NCI-H2196 (cell line): ENCODE results near the gene CYTH1.

Experiments
- DNase-seq: peaks from one replicate; lab custom pipeline; 2025; ENCODE audit not compliant: unreplicated experiment; lab: John Stamatoyannopoulos, UW

Gene CYTH1

DNA sequence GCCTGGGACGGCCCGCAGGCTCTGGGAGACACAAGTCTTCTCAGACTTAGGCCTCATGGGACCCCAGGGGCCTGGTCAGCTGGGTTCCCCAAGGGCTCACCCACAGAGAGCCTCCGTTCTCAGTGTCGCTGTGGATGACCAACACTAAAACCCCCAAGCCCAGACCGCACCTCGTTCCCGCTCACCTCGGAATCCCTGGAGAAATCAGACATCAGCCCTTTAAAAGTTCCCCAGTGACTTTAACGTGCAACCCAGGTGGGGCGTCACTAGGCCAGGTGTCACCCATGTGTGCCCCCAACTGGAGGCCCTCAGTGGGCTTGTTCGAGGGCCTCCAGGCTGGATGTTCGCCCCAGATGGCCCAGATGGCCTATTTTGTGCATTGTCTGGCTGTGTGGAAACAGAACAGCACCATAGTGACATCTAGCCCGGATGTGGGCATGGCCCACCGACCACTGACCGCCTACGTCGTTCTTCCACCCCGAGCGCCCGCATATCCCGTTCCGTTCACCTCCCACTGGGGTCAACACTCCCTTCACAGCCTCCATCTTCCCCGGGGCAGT, 152.6 kb downstream of the CYTH1 start:
- DNase-seq: no peak

DNA sequence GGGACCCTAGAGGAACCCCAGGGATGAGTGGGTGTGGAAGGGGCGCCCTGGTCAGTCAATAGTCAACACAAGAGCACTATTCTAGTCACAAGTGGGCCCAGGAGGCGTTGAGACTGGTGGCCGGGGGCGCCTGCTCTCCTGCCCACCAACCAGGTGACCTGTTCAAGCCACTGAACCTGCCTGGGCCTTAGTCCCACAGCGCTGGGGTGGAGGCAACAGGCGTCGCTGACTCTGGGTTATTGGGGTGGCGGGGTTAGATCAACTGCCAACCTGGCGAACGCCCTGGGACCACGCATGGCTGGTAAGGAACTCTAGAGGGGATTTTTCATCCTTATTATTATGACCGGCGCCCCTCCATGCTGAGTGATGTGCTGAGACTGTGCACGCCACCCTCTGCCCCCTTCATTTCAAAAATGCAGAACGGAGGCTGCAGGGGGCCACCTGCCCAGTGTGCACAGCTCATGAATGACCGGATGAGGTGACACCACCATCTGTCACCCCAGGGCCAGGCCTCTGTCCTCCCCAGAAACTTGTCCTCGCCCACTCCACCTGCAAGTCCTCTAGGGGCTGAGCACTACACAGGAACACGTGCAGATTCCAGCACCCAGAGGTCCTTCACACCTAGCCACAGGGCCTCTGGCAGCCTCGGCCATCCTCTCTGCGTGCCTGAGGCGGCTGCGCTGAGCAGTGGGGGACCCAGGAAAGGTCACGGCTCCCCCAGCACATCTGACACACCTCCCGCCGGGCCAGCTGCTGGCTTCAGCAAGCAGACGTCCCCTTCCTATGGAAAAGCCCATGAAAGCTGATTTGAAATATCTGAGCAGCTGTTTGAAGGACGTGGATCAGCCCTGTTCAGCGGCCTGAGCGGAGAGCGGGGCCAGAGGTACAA, 153.3 kb downstream of the CYTH1 start:
- no peak for DNase-seq

DNA sequence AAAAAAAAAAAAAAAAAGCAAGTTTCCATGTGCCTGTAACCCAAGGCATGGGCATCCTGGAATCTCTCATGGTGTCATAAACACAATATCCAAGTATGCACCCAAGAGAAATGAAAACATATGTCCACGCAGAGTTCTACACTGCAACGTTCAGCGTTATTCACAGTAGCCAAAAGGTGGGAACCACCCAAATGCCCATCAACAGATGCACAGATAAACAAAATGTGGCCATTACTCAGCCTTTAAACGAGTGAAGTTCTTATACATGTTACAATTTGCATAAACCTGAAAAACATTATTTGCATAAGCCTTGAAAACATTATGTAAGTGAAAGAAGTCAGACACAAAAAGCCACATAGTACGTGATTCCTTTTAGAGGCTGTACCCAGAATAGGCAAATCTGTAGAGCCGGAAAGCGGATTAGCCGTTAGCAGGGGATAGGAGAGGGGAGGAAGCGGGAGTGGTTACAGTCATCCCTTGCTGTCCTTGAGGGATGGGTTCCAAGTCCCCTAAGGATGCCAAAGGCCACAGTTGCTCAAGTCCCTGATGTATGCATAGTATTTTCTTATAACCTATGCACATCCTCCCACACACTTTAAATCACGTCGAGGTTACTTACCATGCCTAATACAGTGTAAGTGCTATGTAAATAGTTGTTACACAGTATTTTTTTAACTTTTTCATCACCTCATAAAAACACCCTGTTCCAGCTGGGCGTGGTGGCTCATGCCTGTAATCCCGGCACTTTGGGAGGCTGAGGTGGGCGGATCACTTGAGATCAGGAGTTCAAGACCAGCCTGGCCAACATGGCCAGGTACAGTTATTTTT, 157.5 kb downstream of the CYTH1 start:
- no peak for DNase-seq
